GM18499 (cell line): ENCODE results near the gene ZNF507.
"Not testable (repeated sequence)": the region's sequence is repeated elsewhere in the genome, so short reads cannot be mapped to it uniquely, and the experiment has no call there.

ENCODE experiments used
- ATAC-seq: cut with Tn5 transposase; IDR thresholded peaks from one replicate; pipeline ENCODE4 v1.9.1; 2021; ENCODE audit warnings: moderate number of reproducible peaks; ENCODE audit not compliant: insufficient read depth, unreplicated experiment

ZNF507 gene

DNA sequence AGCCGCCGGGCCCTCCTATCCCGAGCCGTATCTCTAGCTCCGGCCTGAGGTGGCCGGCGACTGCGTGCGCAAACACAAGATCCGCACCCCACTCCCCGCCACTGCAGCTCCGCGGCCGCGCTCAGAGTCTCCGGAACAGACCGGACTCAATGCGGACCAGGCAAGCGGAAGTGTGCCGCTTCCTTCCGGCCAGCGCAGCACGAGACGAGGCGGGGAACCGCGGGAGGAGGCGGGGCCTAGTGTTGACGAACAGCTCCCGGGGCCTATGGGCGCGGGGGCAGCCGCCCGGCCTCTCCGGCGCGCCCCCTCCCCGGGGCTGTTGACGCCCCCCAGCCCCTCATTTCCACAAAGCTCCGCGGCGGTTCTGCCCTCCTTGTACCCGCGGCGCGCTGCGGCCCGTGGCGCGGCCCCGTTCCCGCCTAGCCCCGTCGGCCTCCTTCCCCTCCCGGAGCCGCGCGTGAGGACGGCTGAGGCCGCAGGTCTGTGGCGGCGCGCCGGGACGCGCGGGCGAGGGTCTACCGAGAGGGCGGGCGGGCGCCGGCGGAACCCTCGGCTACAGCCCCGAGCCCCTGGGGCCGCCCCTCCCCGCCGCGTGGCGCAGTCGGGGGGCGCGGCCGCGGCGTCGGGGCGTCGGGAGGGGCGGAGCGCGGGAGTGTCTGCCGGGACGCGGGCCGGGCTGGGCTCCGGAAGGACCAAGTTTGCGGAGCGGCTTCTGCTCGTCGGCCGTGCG lies 60.2 kb downstream of the ZNF507 start, which contains the start of gene DPY19L3:
Gene DPY19L3 (plus strand): TSS at position 340 of the 730 bp plus-strand sequence. CDS start 2,484 bp downstream, outside the sequence.
- ATAC-seq, result peak; percentile 86

GRCh38 chr19:32406161-32407003 lies 61.0 kb downstream of the ZNF507 start:
- ATAC-seq, result no peak

- ATAC-seq, result no peak
Observed at GRCh38 chr19:32407004-32407992, 61.9 kb downstream of the ZNF507 start.

- ATAC-seq, result no peak
Observed at GRCh38 chr19:32415246-32415645, 69.8 kb downstream of the ZNF507 start.

DNA sequence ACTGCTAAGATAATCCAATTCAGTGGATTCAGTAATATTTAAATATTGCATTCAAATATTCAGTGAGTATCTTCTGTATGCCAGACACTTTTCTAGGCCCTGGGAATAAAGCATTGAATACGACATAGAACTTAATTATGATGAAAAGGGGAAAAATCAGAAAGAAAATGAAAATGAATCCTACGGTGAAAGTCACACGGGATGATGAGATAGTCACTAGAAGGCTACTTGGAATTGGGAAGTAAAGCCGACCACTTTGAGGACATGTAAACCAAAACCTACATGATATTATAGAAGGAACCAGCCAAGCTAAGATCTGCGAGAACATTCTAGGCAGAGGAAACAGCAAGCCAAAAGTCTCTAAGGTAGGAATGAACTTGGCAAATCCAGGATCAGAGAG lies 70.3 kb downstream of the ZNF507 start:
- ATAC-seq, result no peak

DNA sequence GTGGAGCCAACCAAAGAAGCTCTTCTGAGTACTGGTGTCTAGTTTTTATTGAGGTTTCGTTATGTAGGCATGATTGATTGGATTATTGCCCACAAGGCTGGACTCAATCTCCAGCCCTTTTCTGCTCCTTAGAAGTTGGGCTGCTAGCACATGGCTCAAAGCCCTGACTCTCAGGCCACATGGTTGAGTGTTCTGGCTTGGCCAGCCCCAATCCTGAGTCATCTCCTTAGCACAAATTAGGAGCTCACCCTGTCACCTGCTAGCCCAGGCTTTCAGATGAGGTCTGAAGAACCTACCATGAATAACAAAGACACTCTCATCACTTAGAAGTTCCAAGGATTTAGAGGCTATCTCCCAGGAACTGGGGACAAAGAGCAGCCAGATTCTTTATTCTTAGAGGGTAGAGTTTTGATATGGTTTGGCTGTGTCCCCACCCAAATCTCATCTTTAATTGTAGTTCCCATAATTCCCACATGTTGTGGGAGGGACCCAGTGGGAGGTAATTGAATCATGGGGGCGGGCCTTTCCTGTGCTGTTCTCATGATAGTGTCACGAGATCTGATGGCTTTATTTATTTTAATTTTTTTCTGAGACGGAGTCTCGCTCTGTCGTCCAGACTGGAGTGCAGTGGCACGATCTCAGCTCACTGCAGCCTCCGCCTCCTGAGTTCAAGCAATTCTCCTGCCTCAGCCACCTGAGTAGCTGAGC lies 71.5 kb downstream of the ZNF507 start:
- no peak for ATAC-seq

DNA sequence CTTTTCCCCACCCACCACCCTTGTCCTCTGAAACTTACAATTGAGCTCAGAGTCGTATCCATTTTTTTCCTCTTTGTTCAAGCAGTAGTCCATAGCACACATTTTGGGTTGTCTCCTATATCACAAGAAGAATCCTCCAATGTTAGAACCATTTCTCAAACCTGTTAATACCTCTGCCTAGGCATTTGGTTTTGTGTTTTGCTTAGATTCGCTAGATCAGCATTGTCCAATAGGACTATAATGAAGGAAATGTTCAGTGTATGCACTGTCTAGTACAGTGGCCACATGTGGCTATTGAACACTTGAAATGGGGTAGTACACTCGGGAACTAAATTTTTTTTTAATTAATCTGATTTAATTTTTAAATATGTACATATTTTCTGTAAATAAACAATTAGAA lies 72.7 kb downstream of the ZNF507 start:
- ATAC-seq, result no peak

GRCh38 chr19:32421589-32422361 lies 76.4 kb downstream of the ZNF507 start:
- no peak for ATAC-seq

- no peak for ATAC-seq
Observed at GRCh38 chr19:32422435-32422834, 77.0 kb downstream of the ZNF507 start.

DNA sequence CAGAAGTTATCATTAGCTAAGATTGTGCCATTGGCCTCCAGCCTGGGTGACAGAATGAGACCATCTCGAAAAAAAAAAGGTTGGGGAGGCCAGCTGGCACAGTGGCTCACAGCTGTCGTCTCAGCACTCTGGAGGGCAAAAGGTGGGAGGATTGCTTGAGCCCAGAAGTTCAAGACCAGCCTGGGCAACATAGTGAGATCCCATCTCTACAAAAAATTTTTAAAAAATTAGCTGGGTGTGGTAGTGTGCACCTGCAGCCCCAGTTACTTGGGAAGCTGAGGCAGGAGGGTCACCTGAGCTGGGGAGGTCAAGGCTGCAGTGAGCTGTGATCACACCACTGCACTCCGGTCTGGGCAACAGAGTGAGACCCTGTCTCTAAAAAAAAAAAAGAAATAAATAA lies 78.5 kb downstream of the ZNF507 start:
- ATAC-seq, result not testable (repeated sequence)

DNA sequence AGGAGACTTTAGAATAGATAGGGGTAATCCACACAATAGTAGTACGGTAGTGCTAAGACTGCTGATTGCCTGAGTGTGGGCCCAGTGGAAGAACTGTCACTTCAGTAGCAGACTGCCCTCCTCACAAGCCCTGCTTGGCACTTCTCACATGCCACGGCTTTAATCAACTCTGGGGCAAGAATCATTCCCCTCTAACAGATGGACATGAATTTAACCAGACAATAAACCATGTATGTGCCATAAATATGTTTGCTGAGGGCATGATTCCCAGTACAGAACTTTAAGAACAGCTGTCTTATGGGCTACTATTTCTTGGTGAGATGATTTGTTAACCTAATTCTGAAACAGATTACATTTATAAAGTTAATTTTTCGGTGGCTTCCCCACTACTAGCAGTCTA lies 82.1 kb downstream of the ZNF507 start:
- no peak for ATAC-seq

DNA sequence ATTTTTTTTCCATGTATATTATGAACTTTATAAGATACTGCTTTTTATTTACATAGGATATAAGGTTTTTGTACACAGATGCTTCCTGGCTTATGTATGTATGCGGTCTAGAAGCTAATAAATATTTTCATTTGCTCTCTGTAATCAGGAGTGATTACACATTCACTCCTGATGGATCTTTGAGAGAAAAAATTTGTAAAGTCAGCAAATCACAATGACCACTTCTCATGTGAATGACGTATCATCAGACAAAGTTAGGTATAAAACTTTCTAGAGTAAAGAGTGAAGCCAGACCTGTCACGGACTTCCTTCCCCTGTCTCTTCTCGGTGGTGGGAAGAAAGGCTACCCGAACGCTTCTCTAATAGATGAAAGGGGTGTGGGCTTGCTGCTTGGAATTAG lies 91.3 kb downstream of the ZNF507 start:
- ATAC-seq, result no peak

DNA sequence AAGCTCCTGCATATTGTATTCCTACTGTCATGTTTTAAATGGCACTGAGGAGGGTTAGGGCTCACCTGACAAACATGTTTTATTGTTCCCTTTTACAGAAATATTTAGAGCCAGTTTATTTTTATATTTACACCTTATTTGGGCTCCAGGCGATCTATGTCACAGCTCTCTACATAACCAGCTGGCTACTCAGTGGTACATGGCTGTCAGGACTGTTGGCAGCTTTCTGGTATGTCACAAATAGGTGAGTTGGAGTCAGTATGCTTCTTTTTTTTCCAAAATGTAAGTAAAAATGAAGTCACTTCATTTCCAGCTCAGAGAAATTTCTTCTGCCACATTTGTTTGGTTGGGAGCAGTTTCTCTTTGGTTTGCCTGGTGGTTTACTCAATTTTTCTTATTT lies 91.7 kb downstream of the ZNF507 start:
- no peak for ATAC-seq
